GM10248 (cell line): ENCODE data around the gene EPHA6.

Source experiments
- CTCF ChIA-PET: fragments of 300-600 bp; sonication (Branson Sonifier 250); formaldehyde crosslinking; extraction: SDS; loops from one replicate; lab custom pipeline; 2021; ENCODE audit warnings: antibody characterized with exemption; lab: Yijun Ruan, JAX
- POLR2A ChIA-PET: fragments of 350-650 bp; sonication (Branson Sonifier 250); formaldehyde crosslinking; extraction: SDS; loops from one replicate; lab custom pipeline; 2020; ENCODE audit warnings: antibody characterized with exemption; lab: Yijun Ruan, JAX
- DNase-seq: peaks from one replicate; pipeline ENCODE4 v3.0.0; 2012; ENCODE audit errors: extremely low spot score
- TF ChIP-seq, protein P1 (sequence below): IDR thresholded peaks from 2 replicates; pipeline ENCODE4 v1.5.1; 2012; ENCODE audit warnings: mild to moderate bottlenecking, low read depth; ENCODE audit errors: extremely low read depth, missing control alignments, control extremely low read depth

EPHA6 gene

GRCh38 chr3:97148931-97149330 is 334.5 kb downstream of the EPHA6 start:
- ChIA-PET CTCF (no interaction called here), POLR2A (no interaction called here)
- no peak for DNase-seq
- TF ChIP-seq, protein P1, sequence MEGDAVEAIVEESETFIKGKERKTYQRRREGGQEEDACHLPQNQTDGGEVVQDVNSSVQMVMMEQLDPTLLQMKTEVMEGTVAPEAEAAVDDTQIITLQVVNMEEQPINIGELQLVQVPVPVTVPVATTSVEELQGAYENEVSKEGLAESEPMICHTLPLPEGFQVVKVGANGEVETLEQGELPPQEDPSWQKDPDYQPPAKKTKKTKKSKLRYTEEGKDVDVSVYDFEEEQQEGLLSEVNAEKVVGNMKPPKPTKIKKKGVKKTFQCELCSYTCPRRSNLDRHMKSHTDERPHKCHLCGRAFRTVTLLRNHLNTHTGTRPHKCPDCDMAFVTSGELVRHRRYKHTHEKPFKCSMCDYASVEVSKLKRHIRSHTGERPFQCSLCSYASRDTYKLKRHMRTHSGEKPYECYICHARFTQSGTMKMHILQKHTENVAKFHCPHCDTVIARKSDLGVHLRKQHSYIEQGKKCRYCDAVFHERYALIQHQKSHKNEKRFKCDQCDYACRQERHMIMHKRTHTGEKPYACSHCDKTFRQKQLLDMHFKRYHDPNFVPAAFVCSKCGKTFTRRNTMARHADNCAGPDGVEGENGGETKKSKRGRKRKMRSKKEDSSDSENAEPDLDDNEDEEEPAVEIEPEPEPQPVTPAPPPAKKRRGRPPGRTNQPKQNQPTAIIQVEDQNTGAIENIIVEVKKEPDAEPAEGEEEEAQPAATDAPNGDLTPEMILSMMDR: no peak

DNA sequence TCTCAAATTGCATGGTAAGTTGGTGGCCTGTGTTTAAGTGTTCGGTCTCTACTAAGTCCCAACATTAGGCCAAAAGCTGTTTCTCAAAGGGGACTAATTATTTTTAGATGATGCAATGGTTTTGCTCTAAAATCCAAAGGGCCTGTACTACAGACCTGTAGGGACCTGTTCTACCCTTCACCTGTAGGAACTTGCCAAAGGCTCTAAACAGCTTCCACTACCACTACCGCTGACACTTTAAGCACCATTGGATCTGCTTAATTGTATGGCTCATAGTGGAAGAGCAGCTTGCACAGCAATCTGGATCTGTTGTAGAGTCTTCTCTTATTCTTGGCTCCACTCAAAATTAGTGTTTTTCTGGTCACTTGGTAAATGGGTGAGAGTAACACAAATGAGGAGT is 346.8 kb downstream of the EPHA6 start:
- CTCF ChIA-PET: no interaction called here
- TF ChIP-seq, protein P1: no peak
- POLR2A ChIA-PET: no interaction called here
- DNase-seq: no peak

GRCh38 chr3:97177242-97177641 is 362.8 kb downstream of the EPHA6 start:
- TF ChIP-seq, protein P1: no peak
- no peak for DNase-seq
- POLR2A ChIA-PET: no interaction called here
- CTCF ChIA-PET: no interaction called here

GRCh38 chr3:97181704-97182103 is 367.3 kb downstream of the EPHA6 start:
- ChIA-PET POLR2A (no interaction called here), CTCF (no interaction called here)
- TF ChIP-seq, protein P1: no peak
- DNase-seq: no peak

GRCh38 chr3:97187771-97188170 is 373.4 kb downstream of the EPHA6 start:
- no peak for DNase-seq
- ChIA-PET POLR2A (no interaction called here), CTCF (interaction anchor here (0.9 kb wide), 1 partner anchor 21 kb away, joined by 3 read pairs; no protein-coding TSS in a partner anchor)
- TF ChIP-seq, protein P1: no peak

DNA sequence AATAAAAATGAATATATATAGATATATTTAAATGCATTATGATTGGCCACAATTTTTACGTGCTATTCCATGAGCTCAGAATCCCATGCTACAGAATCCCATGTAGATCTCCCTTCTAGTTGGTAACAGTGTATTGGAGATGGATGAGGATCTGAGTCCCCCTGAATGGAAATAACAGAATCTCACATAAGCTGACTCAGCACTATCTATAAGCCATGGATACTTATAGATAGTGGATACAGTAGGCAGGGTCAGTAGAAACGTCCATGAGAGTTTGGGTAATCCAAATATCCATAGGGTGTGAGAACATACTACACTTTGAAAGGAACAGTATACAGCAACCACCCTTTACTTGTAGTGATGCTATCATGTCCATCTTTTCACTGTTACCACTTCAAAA is 375.4 kb downstream of the EPHA6 start:
- POLR2A ChIA-PET: no interaction called here
- CTCF ChIA-PET: interaction anchor here (1.0 kb wide), 1 partner anchor 12 kb away, joined by 3 read pairs; no protein-coding TSS in a partner anchor
- no peak for DNase-seq
- TF ChIP-seq, protein P1: no peak

- DNase-seq: no peak
- POLR2A ChIA-PET: no interaction called here
- TF ChIP-seq, protein P1: no peak
- CTCF ChIA-PET: no interaction called here
Measured at GRCh38 chr3:97197083-97197482, 382.7 kb downstream of the EPHA6 start.
